ENCODE data around the gene PIK3R4.

The PIK3R4 gene

GRCh38 chr3:130688697-130689470, 57.7 kb downstream of the PIK3R4 start:
- DNase-seq (ENCODE audit: low read depth) = peak; percentile 47

GRCh38 chr3:130688015-130688688, 58.5 kb downstream of the PIK3R4 start:
- no peak for DNase-seq (ENCODE audit: low read depth)

- DNase-seq (ENCODE audit: low read depth) = peak; percentile 54
These were observed 59.3 kb downstream of the PIK3R4 start for GRCh38 chr3:130687327-130687726.

GRCh38 chr3:130686833-130687232, 59.8 kb downstream of the PIK3R4 start:
- DNase-seq (ENCODE audit: low read depth) = no peak

GRCh38 chr3:130682131-130682530, 64.5 kb downstream of the PIK3R4 start:
- no peak for DNase-seq (ENCODE audit: low read depth)

- no peak for DNase-seq (ENCODE audit: low read depth)
These were observed 67.4 kb downstream of the PIK3R4 start for GRCh38 chr3:130679218-130679617.

- no peak for DNase-seq (ENCODE audit: low read depth)
These were observed 69.3 kb downstream of the PIK3R4 start for GRCh38 chr3:130677343-130677742.

GRCh38 chr3:130671545-130672312, 74.9 kb downstream of the PIK3R4 start:
- no peak for DNase-seq (ENCODE audit: low read depth)

- DNase-seq (ENCODE audit: low read depth) = no peak
These were observed 76.9 kb downstream of the PIK3R4 start for GRCh38 chr3:130669740-130670139.

- DNase-seq (ENCODE audit: low read depth) = no peak
These were observed 83.5 kb downstream of the PIK3R4 start for GRCh38 chr3:130663092-130663491.

- DNase-seq (ENCODE audit: low read depth) = peak; percentile 51
These were observed 84.1 kb downstream of the PIK3R4 start for GRCh38 chr3:130662501-130662996.

- DNase-seq (ENCODE audit: low read depth) = no peak
These were observed 85.3 kb downstream of the PIK3R4 start for GRCh38 chr3:130661140-130661891.

GRCh38 chr3:130659911-130660310, 86.7 kb downstream of the PIK3R4 start:
- DNase-seq (ENCODE audit: low read depth) = no peak

GRCh38 chr3:130658678-130659077, 88.0 kb downstream of the PIK3R4 start:
- DNase-seq (ENCODE audit: low read depth) = peak; percentile 37

GRCh38 chr3:130656627-130657026, 90.0 kb downstream of the PIK3R4 start:
- DNase-seq (ENCODE audit: low read depth) = no peak

- no peak for DNase-seq (ENCODE audit: low read depth)
These were observed 91.7 kb downstream of the PIK3R4 start for GRCh38 chr3:130654921-130655320.

- no peak for DNase-seq (ENCODE audit: low read depth)
These were observed 92.5 kb downstream of the PIK3R4 start for GRCh38 chr3:130654091-130654490.

GRCh38 chr3:130649061-130649654, 97.5 kb downstream of the PIK3R4 start:
- DNase-seq (ENCODE audit: low read depth) = no peak

- no peak for DNase-seq (ENCODE audit: low read depth)
These were observed 98.3 kb downstream of the PIK3R4 start for GRCh38 chr3:130648293-130648692.

GRCh38 chr3:130645261-130645660, 101.4 kb downstream of the PIK3R4 start:
- no peak for DNase-seq (ENCODE audit: low read depth)

GRCh38 chr3:130644628-130645253, 101.9 kb downstream of the PIK3R4 start:
- no peak for DNase-seq (ENCODE audit: low read depth)

Data from GM04503 (cell line).